ENCODE results near the gene MTUS2.

Gene MTUS2

GRCh38 chr13:29318741-29319140 is 498.6 kb downstream of the MTUS2 start:
- no peak for TF ChIP-seq CTCF (IDR thresholded peaks at IDR 0.05)

GRCh38 chr13:29319451-29319850 is 499.3 kb downstream of the MTUS2 start:
- TF ChIP-seq CTCF (IDR thresholded peaks at IDR 0.05), result no peak

GRCh38 chr13:29323954-29324353 is 503.8 kb downstream of the MTUS2 start:
- TF ChIP-seq CTCF (IDR thresholded peaks at IDR 0.05), result no peak

- TF ChIP-seq CTCF (IDR thresholded peaks at IDR 0.05), result no peak
These were observed 504.5 kb downstream of the MTUS2 start for GRCh38 chr13:29324601-29325000.

- no peak for TF ChIP-seq CTCF (IDR thresholded peaks at IDR 0.05)
These were observed 508.4 kb downstream of the MTUS2 start for GRCh38 chr13:29328501-29328900.

- no peak for TF ChIP-seq CTCF (IDR thresholded peaks at IDR 0.05)
These were observed 516.2 kb downstream of the MTUS2 start for GRCh38 chr13:29336356-29336755.

GRCh38 chr13:29339386-29340272 is 519.5 kb downstream of the MTUS2 start:
- no peak for TF ChIP-seq CTCF (IDR thresholded peaks at IDR 0.05)
